AG04449 (cell line): ENCODE measurements around the gene NLGN3.

Source experiments
- CTCF ChIA-PET: fragments of 350-600 bp; formaldehyde crosslinking; extraction: SDS; loops from one replicate; lab custom pipeline; 2021; ENCODE audit warnings: antibody characterized with exemption; lab: Yijun Ruan, JAX
- POLR2A ChIA-PET: fragments of 400-600, 350-600 bp; formaldehyde crosslinking; extraction: SDS; loops from one replicate; lab custom pipeline; 2020; ENCODE audit warnings: antibody characterized with exemption, inconsistent platforms; lab: Yijun Ruan, JAX
- DNase-seq: peaks from one replicate; pipeline ENCODE4 v3.0.0-alpha.2; 2010; ENCODE audit warnings: low read depth, low spot score
- H3K4me3 ChIP-seq: 2 replicates; pipeline ENCODE4 v1.5.1; 2011; ENCODE audit warnings: low read depth, mild to moderate bottlenecking, control low read depth, low read length
- CTCF ChIP-seq: IDR thresholded peaks from one replicate; pipeline ENCODE4 v1.5.1; 2011; ENCODE audit warnings: mild to moderate bottlenecking, moderate library complexity, low read length, control low read depth, inconsistent platforms; ENCODE audit not compliant: insufficient read depth; ENCODE audit errors: missing control alignments

Gene NLGN3

GRCh38 chrX:71098951-71099506 lies 45.6 kb upstream of the NLGN3 start:
- ChIA-PET POLR2A (no interaction called here), CTCF (interaction anchor here (0.9 to 3.4 kb wide), 7 partner anchors 10 to 79 kb away, joined by 3 to 15 read pairs (median 5); partner anchors contain the start of genes IL2RG and MED12)
- no peak overlapping the region for H3K4me3 ChIP-seq
- no peak for TF ChIP-seq CTCF
- DNase-seq = no peak

GRCh38 chrX:71099736-71100135 lies 44.9 kb upstream of the NLGN3 start:
- CTCF ChIA-PET = interaction anchor here (0.9 to 3.4 kb wide), 7 partner anchors 9 to 78 kb away, joined by 3 to 15 read pairs (median 5); partner anchors contain the start of genes IL2RG and MED12
- DNase-seq = no peak
- POLR2A ChIA-PET = no interaction called here
- TF ChIP-seq CTCF = no peak
- no peak overlapping the region for H3K4me3 ChIP-seq

GRCh38 chrX:71100581-71101505 lies 43.8 kb upstream of the NLGN3 start:
- DNase-seq = no peak
- POLR2A ChIA-PET = interaction anchor here (0.7 kb wide), 1 partner anchor 29 kb away, joined by 3 read pairs; no protein-coding TSS in a partner anchor
- CTCF ChIA-PET = interaction anchor here (0.8 to 3.4 kb wide), 4 partner anchors 12 to 29 kb away, joined by 3 to 15 read pairs (median 10); partner anchors contain the start of genes IL2RG and MED12
- no peak overlapping the region for H3K4me3 ChIP-seq
- TF ChIP-seq CTCF = no peak

GRCh38 chrX:71102292-71102691 lies 42.3 kb upstream of the NLGN3 start:
- ChIA-PET POLR2A (interaction anchor here (1.9 kb wide), 1 partner anchor 16 kb away, joined by 5 read pairs; the partner anchor contains the start of gene MED12), CTCF (interaction anchor here (1.8 kb wide), 1 partner anchor 27 kb away, joined by 4 read pairs; no protein-coding TSS in a partner anchor)
- no peak overlapping the region for H3K4me3 ChIP-seq
- DNase-seq = no peak
- TF ChIP-seq CTCF = no peak

- ChIA-PET CTCF (interaction anchor here (1.8 kb wide), 1 partner anchor 26 kb away, joined by 4 read pairs; no protein-coding TSS in a partner anchor), POLR2A (interaction anchor here (1.9 kb wide), 1 partner anchor 15 kb away, joined by 5 read pairs; the partner anchor contains the start of gene MED12)
- no peak for TF ChIP-seq CTCF
- no peak for DNase-seq
- no peak overlapping the region for H3K4me3 ChIP-seq
These were observed 41.3 kb upstream of the NLGN3 start for GRCh38 chrX:71103110-71103983.
